ENCODE data around the gene FRMD3.

DNA sequence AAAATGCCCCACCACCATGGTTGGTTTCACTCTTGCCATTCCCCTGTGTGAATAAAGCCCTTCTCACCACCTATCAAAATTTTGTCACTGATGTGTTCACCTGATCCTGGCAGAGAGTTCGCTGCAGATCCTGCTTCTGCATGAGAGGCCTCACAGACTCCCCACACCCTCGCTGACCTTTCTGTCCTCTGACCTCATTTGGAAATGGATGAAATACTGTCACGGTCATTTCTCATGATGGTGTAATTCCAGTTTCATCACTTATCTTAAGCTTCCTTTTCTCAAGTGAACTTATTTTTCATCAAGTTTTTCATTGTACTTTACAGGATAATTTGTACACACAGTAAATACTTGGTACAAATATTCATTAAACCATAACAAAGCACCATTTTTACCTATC is 131.3 kb downstream of the FRMD3 start:
- TF ChIP-seq, protein P1, sequence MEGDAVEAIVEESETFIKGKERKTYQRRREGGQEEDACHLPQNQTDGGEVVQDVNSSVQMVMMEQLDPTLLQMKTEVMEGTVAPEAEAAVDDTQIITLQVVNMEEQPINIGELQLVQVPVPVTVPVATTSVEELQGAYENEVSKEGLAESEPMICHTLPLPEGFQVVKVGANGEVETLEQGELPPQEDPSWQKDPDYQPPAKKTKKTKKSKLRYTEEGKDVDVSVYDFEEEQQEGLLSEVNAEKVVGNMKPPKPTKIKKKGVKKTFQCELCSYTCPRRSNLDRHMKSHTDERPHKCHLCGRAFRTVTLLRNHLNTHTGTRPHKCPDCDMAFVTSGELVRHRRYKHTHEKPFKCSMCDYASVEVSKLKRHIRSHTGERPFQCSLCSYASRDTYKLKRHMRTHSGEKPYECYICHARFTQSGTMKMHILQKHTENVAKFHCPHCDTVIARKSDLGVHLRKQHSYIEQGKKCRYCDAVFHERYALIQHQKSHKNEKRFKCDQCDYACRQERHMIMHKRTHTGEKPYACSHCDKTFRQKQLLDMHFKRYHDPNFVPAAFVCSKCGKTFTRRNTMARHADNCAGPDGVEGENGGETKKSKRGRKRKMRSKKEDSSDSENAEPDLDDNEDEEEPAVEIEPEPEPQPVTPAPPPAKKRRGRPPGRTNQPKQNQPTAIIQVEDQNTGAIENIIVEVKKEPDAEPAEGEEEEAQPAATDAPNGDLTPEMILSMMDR (IDR thresholded peaks at IDR 0.05), result no peak
- TF ChIP-seq POLR2A (IDR thresholded peaks at IDR 0.05) (no peak), POLR2AphosphoS5 (IDR thresholded peaks at IDR 0.05) (no peak)
